Spleen (tissue), 11 donors: Measurements from ENCODE around the gene LPP. TPM values are rescaled to one million over a fixed set of nuclear protein-coding genes. Genes with fewer than 3 reads are reported as not detected.
A peak's percentile ranks its signal among the peaks of the same experiment; 100 is the strongest.

Source experiments
- DNase-seq: peaks from one replicate; pipeline ENCODE4 v3.0.0-alpha.2; 2020
- H3K27ac ChIP-seq, 8 donors: fragments of 200-600 bp; sonication (generic) in 7 of 8; 1 replicate in 4 of 8; 2 replicates in 4 of 8; pipeline versions ENCODE4 v1.5.0 to v1.8.0; 2016 to 2021; ENCODE audit warnings: inconsistent platforms in 4 of 8, mild to moderate bottlenecking in 4 of 8, moderate library complexity in 1 of 8
- H3K27me3 ChIP-seq, 7 donors: fragments of 200-600 bp; sonication (generic) in 6 of 7; replicated peaks in 1 of 7; 1 replicate in 4 of 7; 2 replicates in 3 of 7; pipeline versions ENCODE4 v1.5.0 to v1.8.0; 2016 to 2021; ENCODE audit warnings: inconsistent platforms in 3 of 7, mild to moderate bottlenecking in 1 of 7
- H3K36me3 ChIP-seq, 6 donors: fragments of 200-600 bp; sonication (generic) in 5 of 6; 1 replicate in 4 of 6; 2 replicates in 2 of 6; pipeline versions ENCODE4 v1.5.0 to v1.8.0; 2016 to 2021; ENCODE audit warnings: inconsistent platforms in 2 of 6
- H3K4me1 ChIP-seq, 6 donors: fragments of 200-600 bp; sonication (generic) in 5 of 6; 1 replicate in 3 of 6; 2 replicates in 3 of 6; pipeline versions ENCODE4 v1.5.0 to v1.8.0; 2016 to 2021; ENCODE audit warnings: inconsistent platforms in 3 of 6
- H3K4me3 ChIP-seq, 8 donors: fragments of 200-600 bp; sonication (generic) in 7 of 8; 1 replicate in 4 of 8; 2 replicates in 4 of 8; pipeline versions ENCODE4 v1.5.0 to v1.8.0; 2016 to 2021; ENCODE audit warnings: inconsistent platforms in 4 of 8, mild to moderate bottlenecking in 4 of 8, moderate library complexity in 2 of 8
- H3K9me3 ChIP-seq, 8 donors: fragments of 200-600 bp; sonication (generic) in 7 of 8; 1 replicate in 4 of 8; 2 replicates in 4 of 8; pipeline versions ENCODE4 v1.5.0 to v1.8.0; 2016 to 2021; ENCODE audit warnings: inconsistent platforms in 4 of 8
- CTCF ChIP-seq, 11 experiments: fragments of 200-600 bp in 7 of 11; fragments of 450-650 bp in 4 of 11; sonication (generic) in 4 of 11; IDR thresholded peaks in 8 of 11; conservative IDR thresholded peaks in 3 of 11; 1 replicate in 7 of 11; 2 replicates in 4 of 11; pipeline versions ENCODE4 v1.4.0 to v1.8.0; 2016 to 2021; ENCODE audit warnings: antibody characterized with exemption in 11 of 11, inconsistent platforms in 4 of 11, mild to moderate bottlenecking in 1 of 11
- POLR2A ChIP-seq, 3 donors: fragments of 450-650 bp; IDR thresholded peaks; one replicate each; pipeline ENCODE4 v1.5.1; 2017; ENCODE audit warnings: antibody characterized with exemption in 3 of 3, mild to moderate bottlenecking in 1 of 3
- POLR2AphosphoS5 ChIP-seq, 3 donors: sonication (generic); formaldehyde crosslinking; IDR thresholded peaks; one replicate each; pipeline ENCODE4 v1.5.1; 2017; ENCODE audit warnings: antibody characterized with exemption in 3 of 3
- WGBS, 5 donors: extraction: QIAGEN DNeasy Blood & Tissue Kit in 3 of 5; methylation state at CpG; one replicate each; pipeline versions ENCODE4 v1.1.5 to v1.1.7; 2013 to 2018; 5-methylcytosine and 5-hydroxymethylcytosine counted together
- intact Hi-C: fragments of 100-400 bp; cut with DNase I; formaldehyde crosslinking; loops from one replicate; pipeline ENCODE4 v1.15.0; 2023; ENCODE audit warnings: low total_unique reads
- polyA plus RNA-seq, 3 donors: library from polyadenylated mRNA; stranded (reverse); fragments of 200-250 nt; gene quantifications; one replicate each; pipeline ENCODE4 v1.2.1, GENCODE V29; 2013
- total RNA-seq, 7 donors: library from RNA; depleted of rRNA in 3 of 7; stranded (reverse); fragments of >200 nt in 3 of 7; fragmentation: NEBNext Ultra II Directional in 4 of 7; extraction: Animal tissue kit (Norgen Biotek cat#: 25700) in 4 of 7; gene quantifications; one replicate each; pipeline versions ENCODE4 v1.1.0 to v1.2.1, GENCODE V29; 2016 to 2021
- donor health status: healthy with polysubstance abuse.
- donor health status: DM: no; HTN: no; CAD: no; lungs with moderate emphysema.
- donor health status: DM: no; HTN: no; CAD: no.
- donor health status: Bipolar disorder and iron deficiency.
- donor health status: healthy.
- donor health status: DM: no; HTN: no; CAD: no.
- donor health status: DM: yes; HTN: yes; CAD: no.

The LPP gene
- total and polyA plus RNA-seq, 10 donors, result 2.4 to 270 (median 156) TPM

GRCh38 chr3:188685789-188686188 lies 531.8 kb downstream of the LPP start:
- peaks cover 0 to 70% (median 30%) of the 10 kb centered on the region in 6 donors for H3K4me1 ChIP-seq
- DNase-seq, result no peak
- no peaks in the 10 kb centered on the region for H3K9me3 ChIP-seq
- H3K27me3 ChIP-seq, result no peaks in the 10 kb centered on the region
- TF ChIP-seq POLR2AphosphoS5 (IDR thresholded peaks at IDR 0.05) (no peak), POLR2A (IDR thresholded peaks at IDR 0.05) (no peak), CTCF (IDR thresholded peaks at IDR 0.05 in 8 of 11, conservative IDR thresholded peaks at IDR 0.05 in 3 of 11) (no peak)
- peak overlapping the region in 2 of 8 donors; percentile 57 to 65 for H3K27ac ChIP-seq
- intact Hi-C loops, result no loop called here
- H3K36me3 ChIP-seq, result no peaks in the 10 kb centered on the region
- H3K4me3 ChIP-seq, result no peak overlapping the region
- 89 to 100% (median 94%) methylated on average over 1 of the region's 1 CpG for WGBS, 5 donors

GRCh38 chr3:188686324-188686723 lies 532.4 kb downstream of the LPP start:
- Histone ChIP-seq H3K36me3 (no peaks in the 10 kb centered on the region), H3K4me3 (no peak overlapping the region), H3K27me3 (no peaks in the 10 kb centered on the region), H3K9me3 (no peaks in the 10 kb centered on the region), H3K27ac (peak overlapping the region in 3 of 8 donors; percentile 1 to 65 (median 57)), H3K4me1 (peaks cover 0 to 67% (median 30%) of the 10 kb centered on the region in 6 donors)
- TF ChIP-seq POLR2A (IDR thresholded peaks at IDR 0.05) (no peak), POLR2AphosphoS5 (IDR thresholded peaks at IDR 0.05) (no peak), CTCF (IDR thresholded peaks at IDR 0.05 in 8 of 11, conservative IDR thresholded peaks at IDR 0.05 in 3 of 11) (no peak)
- no peak for DNase-seq
- intact Hi-C loops, result no loop called here
- 26 to 46% (median 38%) methylated on average over 2 of the region's 2 CpGs for WGBS, 5 donors

GRCh38 chr3:188687389-188687788 lies 533.4 kb downstream of the LPP start:
- no peak for TF ChIP-seq POLR2A (IDR thresholded peaks at IDR 0.05)
- peak in 1 of 11 experiments; percentile 8 for TF ChIP-seq CTCF (IDR thresholded peaks at IDR 0.05 in 8 of 11, conservative IDR thresholded peaks at IDR 0.05 in 3 of 11)
- DNase-seq, result no peak
- Histone ChIP-seq H3K9me3 (no peaks in the 10 kb centered on the region), H3K4me3 (no peak overlapping the region), H3K27me3 (no peaks in the 10 kb centered on the region), H3K4me1 (peaks cover 0 to 57% (median 28%) of the 10 kb centered on the region in 6 donors), H3K36me3 (no peaks in the 10 kb centered on the region), H3K27ac (peak overlapping the region in 4 of 8 donors; percentile 1 to 65 (median 34))
- intact Hi-C loops, result no loop called here
- WGBS, 5 donors, result 62 to 84% (median 70%) methylated on average over 3 of the region's 3 CpGs

DNA sequence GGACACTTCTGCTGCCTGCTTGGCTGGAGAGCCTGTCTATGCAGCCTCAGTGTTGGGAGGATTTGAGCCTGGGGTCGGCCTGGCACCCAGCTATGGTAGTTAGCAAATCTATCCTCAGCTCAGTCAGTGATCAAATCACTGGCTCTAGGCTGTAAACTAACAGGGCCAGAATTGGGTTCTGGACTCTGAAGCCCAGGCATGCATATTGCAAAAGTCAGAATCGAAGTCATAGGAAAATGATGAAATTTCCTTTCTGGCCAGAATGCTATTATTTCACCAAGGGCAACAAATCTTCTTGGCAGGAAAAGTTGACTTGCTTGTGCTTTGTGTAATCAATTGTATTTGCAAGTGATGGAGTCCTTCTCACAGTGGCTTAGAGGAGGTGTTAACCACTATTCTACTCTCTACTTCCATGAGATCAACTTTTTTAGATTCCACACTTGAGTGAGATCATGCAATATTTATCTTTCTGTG lies 535.2 kb downstream of the LPP start:
- WGBS, 5 donors, result 53 to 77% (median 63%) methylated on average over 2 of the region's 2 CpGs
- TF ChIP-seq POLR2A (IDR thresholded peaks at IDR 0.05) (no peak), POLR2AphosphoS5 (IDR thresholded peaks at IDR 0.05) (no peak), CTCF (IDR thresholded peaks at IDR 0.05 in 8 of 11, conservative IDR thresholded peaks at IDR 0.05 in 3 of 11) (no peak)

More for the DNA sequence above, 535.2 kb downstream of the LPP start:
- peaks cover 0 to 48% (median 24%) of the 10 kb centered on the region in 6 donors for H3K4me1 ChIP-seq
- peak overlapping the region in 5 of 8 donors; percentile 5 to 71 (median 51) for H3K27ac ChIP-seq
- no peaks in the 10 kb centered on the region for H3K9me3 ChIP-seq
- H3K4me3 ChIP-seq, result no peak overlapping the region
- no peaks in the 10 kb centered on the region for H3K27me3 ChIP-seq
- H3K36me3 ChIP-seq, result no peaks in the 10 kb centered on the region
- DNase-seq, result no peak
- intact Hi-C loops, result no loop called here
